Measurements from ENCODE around the gene HK1.

HK1 gene

GRCh38 chr10:69382382-69383117 lies 104.3 kb downstream of the HK1 start:
- FAIRE-seq, result no peak

DNA sequence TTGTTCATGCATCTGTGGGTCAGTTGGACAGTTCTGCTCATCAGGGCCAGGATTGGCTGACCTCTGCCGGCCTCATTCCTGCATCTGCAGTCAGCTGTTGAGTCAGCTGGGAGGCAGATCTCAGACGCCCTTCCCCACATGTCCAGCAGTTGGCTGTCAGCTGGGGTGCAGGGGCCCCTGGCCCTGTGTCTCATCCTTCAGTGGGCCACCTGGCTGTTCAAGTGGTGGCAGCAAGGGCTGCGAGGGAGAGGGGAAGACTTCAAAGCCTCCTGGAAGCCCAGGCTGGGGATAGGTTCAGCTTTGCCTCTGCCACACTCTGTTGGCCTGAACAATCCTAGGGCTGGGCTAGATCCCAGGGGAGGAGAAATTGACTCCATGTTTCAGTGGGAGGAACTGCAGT lies 105.3 kb downstream of the HK1 start:
- no peak for FAIRE-seq

GRCh38 chr10:69384320-69384719 lies 106.0 kb downstream of the HK1 start:
- no peak for FAIRE-seq

DNA sequence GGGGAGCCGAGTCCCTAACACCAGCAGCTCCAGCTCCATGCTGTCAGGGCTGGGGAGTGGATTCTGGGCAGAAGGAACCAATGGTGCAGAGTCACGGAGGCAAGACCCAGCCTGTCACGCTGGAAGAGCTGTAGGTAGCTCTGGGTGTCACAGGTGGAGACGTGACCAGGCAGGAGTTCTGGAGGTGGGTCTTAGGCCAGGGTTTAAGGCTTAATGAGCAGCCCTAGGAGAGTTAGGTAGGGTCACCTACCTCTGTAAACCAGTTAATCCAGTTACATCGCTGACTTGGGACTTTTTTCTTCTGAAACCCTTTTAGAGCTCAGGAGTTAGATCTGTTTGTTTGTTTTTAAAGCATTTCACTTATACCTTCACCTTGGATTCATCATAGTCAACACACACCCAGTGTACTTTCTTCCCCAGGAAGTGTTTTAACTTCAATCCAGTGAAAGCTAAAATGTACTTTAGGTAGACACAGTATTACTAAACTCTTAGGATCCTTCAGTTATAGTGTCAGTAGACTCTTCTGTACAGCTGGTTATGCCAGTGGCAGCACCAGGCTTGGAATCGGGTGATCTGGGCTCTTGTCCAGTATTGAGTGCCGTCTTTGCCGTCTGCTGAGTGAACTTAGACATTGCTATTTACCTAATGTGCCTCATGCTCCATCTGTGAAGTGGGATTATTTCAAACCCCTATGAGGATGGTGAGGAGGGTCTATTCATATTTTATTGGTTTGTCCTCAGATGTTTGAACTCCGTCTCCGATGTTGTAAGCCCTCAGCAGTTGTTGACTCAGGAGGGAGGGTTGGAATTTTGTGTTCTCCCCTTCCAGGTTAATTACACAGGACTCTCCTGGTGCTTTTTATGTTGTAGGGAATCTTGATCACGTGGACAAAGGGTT lies 107.4 kb downstream of the HK1 start:
- FAIRE-seq, result no peak

- no peak for FAIRE-seq
Observed at GRCh38 chr10:69387500-69387899, 109.2 kb downstream of the HK1 start.

DNA sequence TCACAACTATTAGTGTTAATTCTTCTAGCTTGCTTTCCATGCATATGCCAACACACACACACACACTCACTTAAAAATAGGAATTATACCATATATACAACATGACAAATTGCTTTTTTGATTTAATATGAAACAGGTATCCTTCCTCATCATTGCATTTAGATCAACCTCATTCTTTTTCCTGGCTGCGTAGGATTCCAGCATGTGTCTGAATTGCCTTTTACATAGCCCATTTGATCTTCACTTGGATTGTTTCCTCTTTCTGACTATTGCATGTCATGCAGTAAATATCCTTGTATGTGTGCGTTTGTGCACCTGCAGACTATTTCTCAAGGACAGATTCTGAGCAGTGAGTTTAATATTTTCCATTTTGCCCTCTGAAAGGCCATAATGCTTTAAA lies 110.2 kb downstream of the HK1 start:
- FAIRE-seq, result no peak

DNA sequence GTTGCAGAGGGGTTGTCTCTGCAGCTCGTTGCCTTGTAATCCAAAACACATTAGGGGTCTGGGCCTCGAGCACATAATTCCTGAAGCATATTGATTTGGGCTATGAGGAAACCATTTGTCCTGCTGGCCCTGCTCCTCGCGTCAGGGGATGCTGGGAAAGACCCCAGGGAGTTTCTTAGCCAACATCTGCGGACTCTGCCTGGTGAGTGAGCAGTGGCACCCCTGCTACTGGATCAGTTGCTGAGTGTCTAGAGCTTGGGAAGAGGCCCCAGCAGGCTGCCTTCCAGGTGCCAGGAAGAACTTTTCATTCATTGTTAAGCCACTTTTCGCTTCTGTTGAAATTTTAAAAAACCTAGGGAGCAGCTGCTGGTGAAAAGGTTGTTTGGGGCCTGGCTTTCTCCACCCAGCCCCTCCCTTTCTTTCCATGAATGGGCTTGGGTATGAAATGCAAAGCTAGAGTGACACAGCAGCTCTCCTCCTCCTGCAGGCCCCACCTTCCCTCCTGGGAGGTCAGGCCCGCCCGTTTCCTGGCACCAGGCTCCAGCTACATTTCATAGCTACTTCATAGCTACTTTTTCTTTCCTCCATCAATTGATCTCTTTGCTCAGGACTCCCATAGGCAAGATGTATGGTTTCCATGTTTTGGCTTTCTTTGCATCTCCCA lies 111.7 kb downstream of the HK1 start:
- no peak for FAIRE-seq

DNA sequence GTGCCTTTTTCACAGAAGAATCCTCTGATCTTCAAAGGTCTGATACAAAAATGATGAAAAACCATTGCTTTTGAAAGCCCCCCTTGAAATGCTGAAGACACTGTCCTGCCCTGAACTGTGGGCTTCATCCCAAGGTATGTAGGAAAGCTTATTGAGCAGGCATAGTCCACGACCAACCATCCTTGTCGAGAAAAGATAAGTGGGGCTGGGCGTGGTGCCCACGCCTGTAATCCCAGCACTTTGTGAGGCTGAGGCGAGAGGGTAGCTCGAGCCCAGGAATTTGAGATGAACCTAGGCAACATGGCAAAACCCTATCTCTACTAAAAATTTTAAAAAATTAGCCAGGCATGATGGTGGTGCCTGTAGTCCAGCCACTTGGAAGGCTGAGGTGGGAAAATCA lies 112.9 kb downstream of the HK1 start:
- FAIRE-seq, result no peak

GRCh38 chr10:69392481-69393000 lies 114.2 kb downstream of the HK1 start:
- no peak for FAIRE-seq

GRCh38 chr10:69394020-69394419 lies 115.7 kb downstream of the HK1 start:
- FAIRE-seq, result no peak

GRCh38 chr10:69397972-69398371 lies 119.7 kb downstream of the HK1 start:
- FAIRE-seq, result no peak

DNA sequence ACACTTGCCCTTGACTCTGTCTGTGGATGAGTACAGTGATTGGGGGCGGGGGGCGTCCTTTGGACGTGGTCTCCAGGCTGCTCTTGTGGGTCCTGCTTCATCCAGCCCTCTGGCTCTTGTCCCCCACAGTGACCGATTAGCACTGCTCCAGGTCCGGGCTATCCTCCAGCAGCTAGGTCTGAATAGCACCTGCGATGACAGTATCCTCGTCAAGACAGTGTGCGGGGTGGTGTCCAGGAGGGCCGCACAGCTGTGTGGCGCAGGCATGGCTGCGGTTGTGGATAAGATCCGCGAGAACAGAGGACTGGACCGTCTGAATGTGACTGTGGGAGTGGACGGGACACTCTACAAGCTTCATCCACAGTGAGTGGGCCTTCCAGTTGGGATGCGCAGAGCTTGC lies 120.2 kb downstream of the HK1 start:
- FAIRE-seq, result no peak

GRCh38 chr10:69400936-69401335 lies 122.6 kb downstream of the HK1 start:
- FAIRE-seq, result no peak

DNA sequence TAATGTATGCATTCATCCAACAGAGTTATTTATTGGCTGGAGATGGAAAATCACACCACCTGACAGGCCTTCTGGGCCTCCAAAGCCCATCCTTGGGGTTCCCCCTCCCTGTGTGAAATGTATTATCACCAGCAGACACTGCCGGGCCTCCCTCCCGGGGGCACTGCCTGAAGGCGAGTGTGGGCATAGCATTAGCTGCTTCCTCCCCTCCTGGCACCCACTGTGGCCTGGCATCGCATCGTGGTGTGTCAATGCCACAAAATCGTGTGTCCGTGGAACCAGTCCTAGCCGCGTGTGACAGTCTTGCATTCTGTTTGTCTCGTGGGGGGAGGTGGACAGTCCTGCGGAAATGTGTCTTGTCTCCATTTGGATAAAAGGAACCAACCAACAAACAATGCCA lies 123.1 kb downstream of the HK1 start:
- FAIRE-seq, result no peak

GRCh38 chr10:69402386-69402785 lies 124.1 kb downstream of the HK1 start:
- no peak for FAIRE-seq

DNA sequence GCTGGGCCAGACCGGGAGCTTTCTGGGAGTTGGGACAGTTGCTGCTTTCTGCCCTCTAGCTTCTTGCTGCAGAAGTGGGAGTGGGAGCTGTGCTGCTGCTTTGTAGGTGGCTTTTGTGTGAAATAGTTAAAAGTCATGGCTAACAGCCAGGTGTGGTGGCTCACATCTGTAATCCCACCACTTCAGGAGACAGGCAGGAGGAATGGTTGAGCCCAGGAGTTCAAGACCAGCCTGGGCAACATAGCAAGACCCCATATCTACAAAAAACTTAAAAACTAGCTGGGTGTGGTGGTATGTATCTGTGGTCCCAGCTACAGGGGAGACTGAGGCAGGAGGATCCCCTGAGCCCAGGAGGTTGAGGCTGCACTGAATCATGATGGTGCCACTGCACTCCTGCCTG lies 124.8 kb downstream of the HK1 start:
- FAIRE-seq, result no peak

DNA sequence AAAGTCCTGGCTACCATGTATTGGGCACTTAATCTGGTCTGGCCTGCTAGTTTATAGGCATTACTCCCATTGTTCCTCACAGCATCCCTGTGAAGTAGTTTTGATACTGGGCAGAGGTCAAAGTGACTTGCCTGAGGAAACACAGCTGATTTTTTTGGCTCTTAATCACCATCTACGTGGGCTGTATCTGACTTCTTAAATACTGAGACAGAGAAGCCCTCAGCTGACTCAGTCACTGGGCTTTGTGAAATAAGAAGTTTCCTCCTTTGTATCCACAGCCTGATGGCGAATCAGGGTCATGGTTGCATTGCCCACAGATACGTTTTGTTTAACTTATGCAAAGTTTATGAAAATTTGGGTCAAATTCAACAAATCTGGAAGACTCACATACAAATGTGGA lies 125.2 kb downstream of the HK1 start:
- FAIRE-seq, result no peak

DNA sequence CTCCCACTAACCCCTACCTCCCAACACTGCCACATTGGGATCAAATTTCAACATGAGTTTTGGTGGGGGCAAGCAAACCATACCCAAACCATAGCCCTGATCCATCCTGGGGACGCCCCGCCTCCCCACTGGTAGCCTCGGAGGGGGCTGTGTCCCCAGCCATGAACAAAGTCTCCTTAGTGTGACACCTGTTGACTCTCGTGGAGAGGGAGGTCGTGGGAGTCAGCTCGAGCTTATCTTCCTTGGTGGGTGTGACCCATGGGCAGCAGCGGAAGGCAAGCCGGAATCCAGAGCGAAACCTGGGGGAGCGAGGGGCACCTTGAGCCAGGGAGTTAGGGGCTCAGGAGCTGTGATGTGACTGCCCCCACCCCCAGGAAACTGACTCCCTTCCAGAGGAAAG lies 126.5 kb downstream of the HK1 start:
- no peak for FAIRE-seq

- FAIRE-seq, result no peak
Observed at GRCh38 chr10:69405221-69405620, 126.9 kb downstream of the HK1 start.

DNA sequence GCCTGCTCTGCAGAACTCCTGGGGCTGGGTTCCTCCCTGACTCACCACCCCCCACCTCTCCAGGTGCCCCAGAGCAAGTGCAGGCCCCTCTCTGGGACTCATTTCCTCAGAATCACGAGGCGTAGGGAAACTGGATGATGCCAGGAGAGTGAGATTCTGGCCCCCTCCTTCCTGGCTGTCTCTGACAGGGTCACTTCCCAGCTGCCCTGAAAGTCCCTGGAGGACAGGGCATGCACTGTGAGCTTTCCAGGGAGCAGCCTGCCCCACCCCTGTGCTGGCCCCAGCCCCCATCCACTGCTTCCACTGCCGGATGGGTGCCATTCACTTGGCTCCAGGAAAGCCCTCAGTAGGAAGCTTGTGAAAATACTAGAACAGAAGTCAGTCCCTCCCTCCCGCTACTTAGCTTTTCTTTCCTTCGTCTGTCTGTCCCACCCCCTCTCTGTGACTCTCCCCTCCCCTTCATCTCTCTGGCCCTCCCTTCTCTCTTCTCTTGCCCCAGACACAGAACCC lies 128.1 kb downstream of the HK1 start:
- no peak for FAIRE-seq

GRCh38 chr10:69406816-69407580 lies 128.7 kb downstream of the HK1 start:
- no peak for FAIRE-seq

DNA sequence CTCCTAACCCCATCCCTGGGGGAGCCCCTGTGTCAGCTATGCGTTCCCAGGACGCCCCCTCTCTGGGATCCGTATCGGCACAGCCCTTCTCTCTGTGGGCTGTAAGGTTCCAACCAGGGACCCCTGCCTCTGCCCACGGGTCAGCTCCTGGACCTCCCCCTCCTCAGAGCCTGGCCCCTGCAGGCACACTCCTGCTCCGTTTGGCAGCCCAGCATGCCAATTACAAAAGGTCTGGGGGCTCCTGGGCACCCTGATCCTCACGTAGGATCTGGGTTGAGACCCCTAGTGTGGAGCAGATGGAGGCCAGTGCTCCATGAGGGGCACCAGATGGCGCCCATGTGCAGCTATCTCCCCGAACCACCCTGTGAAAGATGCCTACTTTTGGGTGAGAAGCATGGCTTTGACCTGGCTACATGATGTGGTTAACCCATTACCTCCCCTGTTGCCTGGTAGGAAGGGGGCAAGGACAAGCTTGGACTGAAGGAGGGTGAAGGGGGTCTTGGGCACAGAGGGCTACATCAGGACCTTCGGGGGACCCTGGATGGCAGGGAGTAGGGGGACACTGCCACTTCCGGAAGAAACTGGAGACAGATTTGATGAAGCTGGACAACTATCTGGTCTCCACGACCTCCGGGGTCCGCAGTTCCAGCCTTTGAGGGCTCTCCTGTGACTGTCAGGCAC lies 129.5 kb downstream of the HK1 start:
- FAIRE-seq, result no peak
